LNCAP (cell line): ENCODE results near the gene OR2G2.

Experiments
- CTCF ChIP-seq: fragments of 450-650 bp; IDR thresholded peaks from 2 replicates; pipeline ENCODE4 v1.5.1; 2017; ENCODE audit warnings: mild to moderate bottlenecking

Gene OR2G2

GRCh38 chr1:247588060-247588459 lies at the start of gene OR2G2:
Gene OR2G2 (plus strand): TSS chr1:247588360. CDS start chr1:247588360, 0 bp downstream.
- TF ChIP-seq CTCF: no peak

GRCh38 chr1:247538561-247538960 lies 49.6 kb upstream of the OR2G2 start:
- no peak for TF ChIP-seq CTCF

GRCh38 chr1:247539215-247539614 lies 48.9 kb upstream of the OR2G2 start:
- TF ChIP-seq CTCF: no peak

GRCh38 chr1:247540581-247540980 lies 47.6 kb upstream of the OR2G2 start:
- no peak for TF ChIP-seq CTCF

GRCh38 chr1:247542811-247543210 lies 45.3 kb upstream of the OR2G2 start:
- TF ChIP-seq CTCF: no peak

GRCh38 chr1:247548092-247548491 lies 40.1 kb upstream of the OR2G2 start:
- no peak for TF ChIP-seq CTCF

GRCh38 chr1:247548769-247549182 lies 39.4 kb upstream of the OR2G2 start, which contains the start of gene GCSAML:
Gene GCSAML (plus strand): TSS chr1:247549134. CDS start chr1:247549192, 58 bp downstream.
- no peak for TF ChIP-seq CTCF

- no peak for TF ChIP-seq CTCF
These were observed 36.4 kb upstream of the OR2G2 start for GRCh38 chr1:247551721-247552120.
